CD14-positive monocyte (primary cell): ENCODE measurements around the gene BEGAIN. TPM values are rescaled to one million over a fixed set of nuclear protein-coding genes. Genes with fewer than 3 reads are reported as not detected.

Experiments
- DNase-seq, 3 donors: peaks; one replicate each; pipeline ENCODE4 v3.0.0-alpha.2; 2011 to 2022
- H2AFZ ChIP-seq: 2 replicates; pipeline ENCODE4 v1.6.0; 2012; ENCODE audit warnings: mild to moderate bottlenecking, low read depth, low read length, inconsistent platforms; ENCODE audit not compliant: insufficient read depth, poor library complexity, severe bottlenecking
- H3K27ac ChIP-seq, 2 donors: 1 replicate in 1 of 2; 2 replicates in 1 of 2; pipeline ENCODE4 v1.5.1; 2012 to 2013; ENCODE audit warnings: low read length in 2 of 2, control low read depth in 1 of 2, inconsistent platforms in 1 of 2, low read depth in 1 of 2, mild to moderate bottlenecking in 1 of 2
- H3K27me3 ChIP-seq, 2 donors: one replicate each; pipeline versions ENCODE4 v1.6.0 to v1.6.1; 2011 to 2013; ENCODE audit warnings: low read length in 2 of 2; ENCODE audit not compliant: control insufficient read depth in 2 of 2, insufficient read depth in 2 of 2
- H3K36me3 ChIP-seq, 2 donors: replicated peaks in 1 of 2; 1 replicate in 1 of 2; 2 replicates in 1 of 2; pipeline versions ENCODE4 v1.5.1 to v1.6.1; 2012 to 2013; ENCODE audit warnings: low read length in 2 of 2, control low read depth in 1 of 2, inconsistent platforms in 1 of 2, mild to moderate bottlenecking in 1 of 2; ENCODE audit not compliant: insufficient read depth in 2 of 2, control insufficient read depth in 1 of 2
- H3K4me1 ChIP-seq, 2 donors: 1 replicate in 1 of 2; 2 replicates in 1 of 2; pipeline versions ENCODE4 v1.5.1 to v1.6.1; 2012 to 2013; ENCODE audit warnings: low read length in 2 of 2, control low read depth in 1 of 2, inconsistent platforms in 1 of 2, mild to moderate bottlenecking in 1 of 2, moderate library complexity in 1 of 2; ENCODE audit not compliant: insufficient read depth in 2 of 2, control insufficient read depth in 1 of 2
- H3K4me2 ChIP-seq: replicated peaks from 2 replicates; pipeline ENCODE3; 2012; ENCODE audit warnings: low read length, moderate library complexity, mild to moderate bottlenecking; ENCODE audit not compliant: poor library complexity, severe bottlenecking; ENCODE audit errors: extremely low read depth
- H3K4me3 ChIP-seq, 3 experiments: fragments of 200-600 bp in 1 of 3; sonication (generic) in 1 of 3; replicated peaks in 1 of 3; 1 replicate in 2 of 3; 2 replicates in 1 of 3; pipeline ENCODE4 v1.5.1; 2011 to 2013; ENCODE audit warnings: low read length in 3 of 3, mild to moderate bottlenecking in 3 of 3, control low read depth in 2 of 3, low read depth in 2 of 3, inconsistent platforms in 1 of 3, moderate library complexity in 1 of 3
- H3K79me2 ChIP-seq: 2 replicates; pipeline ENCODE4 v1.6.0; 2012; ENCODE audit warnings: mild to moderate bottlenecking, control low read depth, inconsistent platforms, low read length, moderate library complexity; ENCODE audit not compliant: insufficient read depth
- H3K9ac ChIP-seq: 2 replicates; pipeline ENCODE4 v1.6.0; 2017; ENCODE audit warnings: low read length, mild to moderate bottlenecking; ENCODE audit not compliant: insufficient read depth, poor library complexity, severe bottlenecking
- H3K9me3 ChIP-seq, 2 donors: replicated peaks in 1 of 2; 1 replicate in 1 of 2; 2 replicates in 1 of 2; pipeline versions ENCODE4 v1.5.1 to v1.6.1; 2012 to 2013; ENCODE audit warnings: low read length in 2 of 2, control low read depth in 1 of 2; ENCODE audit not compliant: control insufficient read depth in 1 of 2, insufficient read depth in 1 of 2
- H4K20me1 ChIP-seq: 2 replicates; pipeline ENCODE4 v1.6.0; 2012; ENCODE audit warnings: mild to moderate bottlenecking, low read length, control low read depth, moderate library complexity; ENCODE audit not compliant: insufficient read depth
- H3K27ac Mint-ChIP-seq, 7 donors: one replicate each; pipeline ENCODE4 v1.8.0; 2020; ENCODE audit warnings: mild to moderate bottlenecking in 7 of 7, mixed read lengths in 7 of 7, moderate library complexity in 6 of 7, inconsistent platforms in 2 of 7
- H3K27me3 Mint-ChIP-seq, 3 donors: one replicate each; pipeline ENCODE4 v1.8.0; 2021 to 2022; ENCODE audit warnings: low read depth in 3 of 3, mild to moderate bottlenecking in 3 of 3, mixed read lengths in 3 of 3, moderate library complexity in 3 of 3, inconsistent platforms in 1 of 3
- H3K36me3 Mint-ChIP-seq, 2 donors: one replicate each; pipeline ENCODE4 v1.8.0; 2020; ENCODE audit warnings: mixed read lengths in 2 of 2, inconsistent platforms in 1 of 2, mild to moderate bottlenecking in 1 of 2
- H3K4me1 Mint-ChIP-seq: one replicate; pipeline ENCODE4 v1.8.0; 2020; ENCODE audit warnings: mild to moderate bottlenecking, mixed read lengths
- H3K4me3 Mint-ChIP-seq, 2 donors: one replicate each; pipeline ENCODE4 v1.8.0; 2020; ENCODE audit warnings: mild to moderate bottlenecking in 2 of 2, mixed read lengths in 2 of 2, moderate library complexity in 1 of 2
- H3K9me3 Mint-ChIP-seq, 7 donors: one replicate each; pipeline ENCODE4 v1.8.0; 2020 to 2022; ENCODE audit warnings: mixed read lengths in 7 of 7, mild to moderate bottlenecking in 6 of 7, moderate library complexity in 6 of 7, inconsistent platforms in 2 of 7
- WGBS: methylation state at CpG from one replicate; pipeline ENCODE4 v1.1.5; 2013; ENCODE audit warnings: missing lambda C conversion rate; ENCODE audit not compliant: insufficient coverage; 5-methylcytosine and 5-hydroxymethylcytosine counted together
- intact Hi-C, 2 donors: fragments of 100-400 bp; cut with micrococcal nuclease; formaldehyde crosslinking; loops; one replicate each; pipeline versions ENCODE4 v1.15.0 to v1.15.1; 2023
- polyA plus RNA-seq, 3 donors: library from polyadenylated mRNA; depleted of rRNA in 1 of 3; unstranded in 2 of 3; stranded (reverse) in 1 of 3; fragments of 300-500 nt in 2 of 3; fragments of >200 nt in 1 of 3; fragmentation: Illumina TruSeq in 2 of 3; gene quantifications; 1 replicate in 2 of 3; 2 replicates in 1 of 3; pipeline ENCODE4 v1.2.3, GENCODE V29; 2012 to 2021
- TF ChIP-seq, protein P1 (sequence below): fragments of 200-600 bp; IDR thresholded peaks from one replicate; pipeline ENCODE4 v1.8.0; 2022; ENCODE audit warnings: antibody characterized with exemption, mild to moderate bottlenecking

Gene BEGAIN
- polyA plus RNA-seq, 3 donors = 0.25 to 0.45 TPM; not detected in 1

DNA sequence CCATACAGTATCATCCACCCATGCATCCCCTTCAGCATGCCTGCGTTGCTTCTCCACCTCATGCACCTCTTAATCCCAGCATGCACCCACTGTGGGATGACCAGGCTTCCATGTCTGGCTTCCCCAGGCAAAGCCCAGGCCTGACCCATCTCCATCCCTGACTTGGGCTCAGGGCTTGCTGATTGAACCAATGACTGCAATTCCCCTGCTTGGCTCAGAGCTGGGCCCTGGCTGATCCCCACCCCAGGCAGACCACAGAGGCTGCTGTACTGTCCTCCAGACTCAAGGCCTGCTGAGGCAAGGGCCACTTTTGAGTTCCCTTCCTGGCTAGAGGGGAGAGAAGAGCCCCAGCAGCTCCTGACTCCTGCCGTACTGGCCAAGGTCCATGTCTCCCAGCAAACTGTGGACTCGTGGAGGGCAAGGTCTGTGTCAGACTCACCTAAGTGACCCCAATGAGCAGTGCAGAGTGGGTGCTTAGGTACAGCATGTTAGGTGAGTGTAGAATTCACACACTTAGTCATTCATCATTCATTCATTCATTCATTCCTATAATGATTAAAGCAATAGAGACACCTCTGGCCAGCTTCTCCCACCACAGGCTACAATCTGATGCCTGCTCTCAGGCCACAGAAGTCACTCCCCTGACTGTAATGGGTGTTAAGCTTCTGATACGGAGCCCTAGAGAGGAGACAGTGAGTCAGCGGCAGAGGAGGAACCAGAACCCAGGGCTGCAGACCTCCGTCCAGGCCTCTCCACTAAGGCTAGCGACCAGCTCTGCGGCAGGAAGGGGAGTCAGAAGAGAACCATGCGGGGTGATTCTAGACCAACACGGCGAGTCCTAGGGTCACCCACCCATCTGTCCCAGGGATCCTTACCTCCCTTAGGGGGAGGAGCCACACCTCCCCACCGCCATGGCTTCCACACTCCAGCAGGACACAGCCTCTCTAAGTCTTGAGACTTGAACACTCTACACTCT is 2.9 kb downstream of the BEGAIN start:
- Mint-ChIP-seq H3K36me3 (no peaks in the 10 kb centered on the region), H3K9me3 (peaks cover 0 to 7% (median 0%) of the 10 kb centered on the region in 7 donors), H3K27me3 (peaks cover 34 to 54% (median 47%) of the 10 kb centered on the region in 3 donors), H3K27ac (no peak overlapping the region), H3K4me1 (peaks cover 9% of the 10 kb centered on the region), H3K4me3 (peak overlapping the region in 1 of 2 donors; percentile 44)
- Histone ChIP-seq H4K20me1 (no peaks in the 10 kb centered on the region), H2AFZ (no peak overlapping the region), H3K9ac (no peak overlapping the region), H3K27me3 (peaks cover 16 to 39% of the 10 kb centered on the region in 2 donors), H3K4me1 (peaks cover 8 to 10% of the 10 kb centered on the region in 2 donors), H3K27ac (no peak overlapping the region), H3K4me3 (no peak overlapping the region), H3K36me3 (no peaks in the 10 kb centered on the region), H3K4me2 (no peak overlapping the region), H3K9me3 (no peaks in the 10 kb centered on the region), H3K79me2 (no peaks in the 10 kb centered on the region)
- intact Hi-C loops = no loop called here
- TF ChIP-seq, protein P1, sequence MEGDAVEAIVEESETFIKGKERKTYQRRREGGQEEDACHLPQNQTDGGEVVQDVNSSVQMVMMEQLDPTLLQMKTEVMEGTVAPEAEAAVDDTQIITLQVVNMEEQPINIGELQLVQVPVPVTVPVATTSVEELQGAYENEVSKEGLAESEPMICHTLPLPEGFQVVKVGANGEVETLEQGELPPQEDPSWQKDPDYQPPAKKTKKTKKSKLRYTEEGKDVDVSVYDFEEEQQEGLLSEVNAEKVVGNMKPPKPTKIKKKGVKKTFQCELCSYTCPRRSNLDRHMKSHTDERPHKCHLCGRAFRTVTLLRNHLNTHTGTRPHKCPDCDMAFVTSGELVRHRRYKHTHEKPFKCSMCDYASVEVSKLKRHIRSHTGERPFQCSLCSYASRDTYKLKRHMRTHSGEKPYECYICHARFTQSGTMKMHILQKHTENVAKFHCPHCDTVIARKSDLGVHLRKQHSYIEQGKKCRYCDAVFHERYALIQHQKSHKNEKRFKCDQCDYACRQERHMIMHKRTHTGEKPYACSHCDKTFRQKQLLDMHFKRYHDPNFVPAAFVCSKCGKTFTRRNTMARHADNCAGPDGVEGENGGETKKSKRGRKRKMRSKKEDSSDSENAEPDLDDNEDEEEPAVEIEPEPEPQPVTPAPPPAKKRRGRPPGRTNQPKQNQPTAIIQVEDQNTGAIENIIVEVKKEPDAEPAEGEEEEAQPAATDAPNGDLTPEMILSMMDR = no peak
- DNase-seq = no peak
- WGBS = 72% methylated on average over 3 of the region's 12 CpGs

DNA sequence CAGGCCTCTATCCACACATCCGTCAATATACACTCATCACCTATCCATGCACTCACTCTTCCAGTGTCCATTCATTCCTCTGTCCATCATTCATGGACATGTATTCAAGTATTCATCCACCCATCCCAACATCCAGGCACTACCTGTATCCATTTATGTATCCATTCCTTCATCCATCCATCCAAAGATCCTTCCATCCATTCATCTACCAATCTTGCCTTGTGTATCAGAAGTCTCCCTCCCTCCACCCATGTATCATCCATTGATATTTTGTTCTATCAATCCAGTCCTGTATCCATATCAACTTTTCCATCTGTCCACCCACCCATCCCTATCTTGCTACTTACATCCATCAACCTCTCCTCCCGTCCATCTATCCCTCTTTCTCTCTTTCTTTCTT is 4.0 kb downstream of the BEGAIN start:
- Histone ChIP-seq H3K9ac (no peak overlapping the region), H4K20me1 (no peaks in the 10 kb centered on the region), H2AFZ (no peak overlapping the region), H3K4me3 (no peak overlapping the region), H3K4me1 (peaks cover 8 to 10% of the 10 kb centered on the region in 2 donors), H3K36me3 (no peaks in the 10 kb centered on the region), H3K4me2 (no peak overlapping the region), H3K9me3 (peaks cover 0 to 4% of the 10 kb centered on the region in 2 donors), H3K27me3 (peaks cover 12 to 29% of the 10 kb centered on the region in 2 donors), H3K79me2 (no peaks in the 10 kb centered on the region), H3K27ac (no peak overlapping the region)
- no peak for DNase-seq
- intact Hi-C loops = no loop called here
- TF ChIP-seq, protein P1 = no peak
- Mint-ChIP-seq H3K27me3 (peaks cover 28 to 45% (median 39%) of the 10 kb centered on the region in 3 donors), H3K9me3 (peaks cover 0 to 13% (median 6%) of the 10 kb centered on the region in 7 donors), H3K4me3 (no peak overlapping the region), H3K4me1 (peaks cover 13% of the 10 kb centered on the region), H3K36me3 (no peaks in the 10 kb centered on the region), H3K27ac (no peak overlapping the region)
- WGBS = 100% methylated on average over 1 of the region's 2 CpGs
